Mucosa of descending colon (tissue), 3 donors: ENCODE measurements around the gene TBX1. TPM values are rescaled to one million over a fixed set of nuclear protein-coding genes. Genes with fewer than 3 reads are reported as not detected.
A peak's percentile ranks its signal among the peaks of the same experiment; 100 is the strongest.

ENCODE experiments used
- ATAC-seq: fragments of 200-7000 bp; cut with Tn5 transposase; one replicate; pipeline ENCODE4 v1.9.1; 2020; ENCODE audit warnings: mild to moderate bottlenecking, moderate library complexity
- DNase-seq, 3 donors: peaks; one replicate each; pipeline ENCODE4 v3.0.0-alpha.2; 2020
- H3K36me3 ChIP-seq: fragments of 200-600 bp; one replicate; pipeline ENCODE4 v1.8.0; 2021; ENCODE audit warnings: low read depth, mild to moderate bottlenecking
- H3K4me1 ChIP-seq: fragments of 200-600 bp; one replicate; pipeline ENCODE4 v1.8.0; 2021; ENCODE audit warnings: low read depth, mild to moderate bottlenecking
- H3K4me3 ChIP-seq: fragments of 200-600 bp; one replicate; pipeline ENCODE4 v1.8.0; 2021; ENCODE audit warnings: mild to moderate bottlenecking
- H3K9me3 ChIP-seq: fragments of 200-600 bp; one replicate; pipeline ENCODE4 v1.8.0; 2021; ENCODE audit warnings: mild to moderate bottlenecking
- intact Hi-C, 2 donors: fragments of 100-400 bp; cut with DNase I in 1 of 2; cut with micrococcal nuclease in 1 of 2; formaldehyde crosslinking; loops; one replicate each; pipeline versions ENCODE4 v1.11.0 to v1.11.1; 2022; cut with DNase I, micrococcal nuclease
- total RNA-seq, 3 donors: library from RNA; stranded (reverse); fragmentation: NEBNext Ultra II Directional in 2 of 3; extraction: Animal tissue kit (Norgen Biotek cat#: 25700) in 2 of 3; gene quantifications; one replicate each; pipeline versions ENCODE4 v1.2.1 to v1.2.4, GENCODE V29; 2021 to 2023
- TF ChIP-seq, protein P1 (sequence below): fragments of 200-600 bp; IDR thresholded peaks from one replicate; pipeline ENCODE4 v1.8.0; 2022; ENCODE audit warnings: antibody characterized with exemption, mild to moderate bottlenecking
- donor health status: DM: no; HTN: no; CAD: no; lungs with moderate emphysema.
- donor health status: DM: no; HTN: no; CAD: no.
- donor health status: DM: no; HTN: yes; CAD: no.

Gene TBX1
- total RNA-seq, 3 donors from 2014 or later = 0.90 to 4.1 (median 2.9) TPM

- ATAC-seq = no peak
- Histone ChIP-seq H3K4me3 (no peak overlapping the region), H3K9me3 (no peaks in the 10 kb centered on the region), H3K36me3 (no peaks in the 10 kb centered on the region), H3K4me1 (peaks cover 19% of the 10 kb centered on the region)
- intact Hi-C loops = no loop called here
- TF ChIP-seq, protein P1, sequence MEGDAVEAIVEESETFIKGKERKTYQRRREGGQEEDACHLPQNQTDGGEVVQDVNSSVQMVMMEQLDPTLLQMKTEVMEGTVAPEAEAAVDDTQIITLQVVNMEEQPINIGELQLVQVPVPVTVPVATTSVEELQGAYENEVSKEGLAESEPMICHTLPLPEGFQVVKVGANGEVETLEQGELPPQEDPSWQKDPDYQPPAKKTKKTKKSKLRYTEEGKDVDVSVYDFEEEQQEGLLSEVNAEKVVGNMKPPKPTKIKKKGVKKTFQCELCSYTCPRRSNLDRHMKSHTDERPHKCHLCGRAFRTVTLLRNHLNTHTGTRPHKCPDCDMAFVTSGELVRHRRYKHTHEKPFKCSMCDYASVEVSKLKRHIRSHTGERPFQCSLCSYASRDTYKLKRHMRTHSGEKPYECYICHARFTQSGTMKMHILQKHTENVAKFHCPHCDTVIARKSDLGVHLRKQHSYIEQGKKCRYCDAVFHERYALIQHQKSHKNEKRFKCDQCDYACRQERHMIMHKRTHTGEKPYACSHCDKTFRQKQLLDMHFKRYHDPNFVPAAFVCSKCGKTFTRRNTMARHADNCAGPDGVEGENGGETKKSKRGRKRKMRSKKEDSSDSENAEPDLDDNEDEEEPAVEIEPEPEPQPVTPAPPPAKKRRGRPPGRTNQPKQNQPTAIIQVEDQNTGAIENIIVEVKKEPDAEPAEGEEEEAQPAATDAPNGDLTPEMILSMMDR = no peak
- no peak for DNase-seq
These were observed 39.6 kb upstream of the TBX1 start for GRCh38 chr22:19720999-19721329.

GRCh38 chr22:19721330-19722177 is 39.0 kb upstream of the TBX1 start:
- ATAC-seq (no peak), DNase-seq (no peak)
- H3K36me3 ChIP-seq = no peaks in the 10 kb centered on the region
- H3K4me1 ChIP-seq = peaks cover 19% of the 10 kb centered on the region
- TF ChIP-seq, protein P1 = no peak
- H3K4me3 ChIP-seq = no peak overlapping the region
- no peaks in the 10 kb centered on the region for H3K9me3 ChIP-seq
- intact Hi-C loops = no loop called here

DNA sequence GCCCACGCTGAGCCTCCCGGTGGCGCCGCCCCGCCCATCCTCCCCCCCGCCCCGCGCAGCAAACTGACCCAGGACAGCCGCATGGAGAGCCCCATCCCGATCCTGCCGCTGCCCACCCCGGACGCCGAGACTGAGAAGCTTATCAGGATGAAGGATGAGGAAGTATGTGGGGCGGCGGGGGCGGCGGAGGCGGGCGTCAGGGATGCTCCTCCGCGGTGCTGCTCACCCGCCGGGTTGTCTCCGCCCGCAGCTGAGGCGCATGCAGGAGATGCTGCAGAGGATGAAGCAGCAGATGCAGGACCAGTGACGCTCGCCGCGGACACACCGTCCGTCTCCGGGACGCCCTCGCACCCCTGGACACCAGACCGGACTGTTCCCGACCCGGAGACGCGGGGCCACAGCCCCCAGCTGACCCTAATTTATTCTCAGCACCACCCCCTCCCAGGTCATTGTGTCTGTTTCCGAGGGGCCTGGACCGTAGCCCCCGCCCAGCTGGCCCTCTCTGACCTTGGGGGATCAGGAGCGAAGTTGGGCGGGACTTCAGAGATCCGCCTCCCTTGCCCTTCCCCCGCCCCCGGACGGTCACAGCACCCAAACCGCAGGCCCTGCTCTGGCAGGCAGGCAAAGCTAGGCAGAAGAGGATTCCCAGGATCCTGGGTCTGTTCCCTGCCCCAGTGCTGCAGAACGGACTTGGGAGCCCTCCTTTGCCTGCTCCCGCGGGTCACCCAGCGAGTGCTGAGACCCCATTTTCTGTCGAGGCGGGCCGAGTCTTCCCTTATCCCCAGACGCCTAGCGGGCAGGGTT is 38.2 kb upstream of the TBX1 start:
- Histone ChIP-seq H3K36me3 (no peaks in the 10 kb centered on the region), H3K4me3 (no peak overlapping the region), H3K9me3 (no peaks in the 10 kb centered on the region), H3K4me1 (peaks cover 19% of the 10 kb centered on the region)
- intact Hi-C loops = no loop called here
- TF ChIP-seq, protein P1 = no peak
- no peak for DNase-seq
- ATAC-seq = no peak

DNA sequence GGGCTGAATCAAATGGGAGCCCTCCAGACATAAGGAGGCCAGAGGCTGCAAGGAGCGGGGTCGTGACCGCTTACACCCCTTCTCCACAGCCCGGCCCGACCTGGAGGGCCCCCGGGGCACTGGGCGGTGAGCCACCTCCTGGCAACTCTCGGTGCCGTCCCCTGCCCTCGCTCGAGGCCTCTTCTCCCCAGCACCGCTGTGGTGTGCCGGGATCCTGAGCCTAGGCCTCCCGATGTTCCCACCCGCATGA is 37.7 kb upstream of the TBX1 start:
- no peaks in the 10 kb centered on the region for H3K9me3 ChIP-seq
- DNase-seq = no peak
- H3K4me1 ChIP-seq = peaks cover 19% of the 10 kb centered on the region
- no peak overlapping the region for H3K4me3 ChIP-seq
- H3K36me3 ChIP-seq = no peaks in the 10 kb centered on the region
- no peak for ATAC-seq
- intact Hi-C loops = no loop called here
- TF ChIP-seq, protein P1 = no peak

- H3K9me3 ChIP-seq = no peaks in the 10 kb centered on the region
- no peak within 1 kb of the TSS for H3K4me3 ChIP-seq
- H3K36me3 ChIP-seq = no peaks in the 10 kb centered on the region
- TF ChIP-seq, protein P1 = no peak
- ATAC-seq (peak; percentile 70), DNase-seq (peak in 2 of 3 donors; percentile 61 to 63)
- peaks cover 17% of the 10 kb centered on the region for H3K4me1 ChIP-seq
- intact Hi-C loops = no loop called here
These were observed 37.2 kb upstream of the TBX1 start, which contains the start of gene GP1BB for GRCh38 chr22:19723232-19723982. TSS of gene GP1BB (plus strand) at chr22:19723539. CDS start at chr22:19723570, 31 bp downstream.
